Liver (tissue), 9 donors: Measurements from ENCODE around the gene SLAIN2. TPM values are rescaled to one million over a fixed set of nuclear protein-coding genes. Genes with fewer than 3 reads are reported as not detected.

ENCODE experiments used
- DNase-seq: peaks from one replicate; pipeline ENCODE4 v3.0.0-alpha.2; 2017; ENCODE audit warnings: low spot score
- H3K27ac ChIP-seq, 2 donors: one replicate each; pipeline ENCODE4 v1.7.0; 2013; ENCODE audit warnings: inconsistent platforms in 2 of 2, low read length in 2 of 2, control low read depth in 1 of 2, low read depth in 1 of 2, mild to moderate bottlenecking in 1 of 2
- H3K27me3 ChIP-seq, 4 donors: one replicate each; pipeline versions ENCODE4 v1.6.1 to v1.7.0; 2013; ENCODE audit warnings: low read length in 3 of 4, inconsistent platforms in 1 of 4, mild to moderate bottlenecking in 1 of 4, moderate library complexity in 1 of 4; ENCODE audit not compliant: control insufficient read depth in 4 of 4, insufficient read depth in 4 of 4
- H3K36me3 ChIP-seq, 4 donors: one replicate each; pipeline versions ENCODE4 v1.6.1 to v1.7.0; 2013; ENCODE audit warnings: low read length in 3 of 4, mild to moderate bottlenecking in 3 of 4, low read depth in 1 of 4, moderate library complexity in 1 of 4; ENCODE audit not compliant: control insufficient read depth in 4 of 4, insufficient read depth in 3 of 4
- H3K4me1 ChIP-seq, 4 donors: one replicate each; pipeline versions ENCODE4 v1.6.1 to v1.7.0; 2013; ENCODE audit warnings: low read length in 3 of 4, mild to moderate bottlenecking in 3 of 4, moderate library complexity in 1 of 4; ENCODE audit not compliant: control insufficient read depth in 4 of 4, insufficient read depth in 4 of 4
- H3K4me3 ChIP-seq, 3 donors: one replicate each; pipeline versions ENCODE4 v1.6.1 to v1.7.0; 2013; ENCODE audit warnings: low read length in 3 of 3, control low read depth in 1 of 3, low read depth in 1 of 3, mild to moderate bottlenecking in 1 of 3
- H3K9ac ChIP-seq, 2 donors: one replicate each; pipeline ENCODE4 v1.7.0; 2013; ENCODE audit warnings: low read length in 2 of 2, mild to moderate bottlenecking in 2 of 2, moderate library complexity in 2 of 2, control low read depth in 1 of 2, low read depth in 1 of 2
- H3K9me3 ChIP-seq, 4 donors: one replicate each; pipeline versions ENCODE4 v1.6.1 to v1.7.0; 2013; ENCODE audit warnings: low read length in 3 of 4; ENCODE audit not compliant: control insufficient read depth in 4 of 4
- ATF3 ChIP-seq: IDR thresholded peaks from 2 replicates; pipeline ENCODE4 v1.6.1; 2016; ENCODE audit warnings: antibody characterized with exemption
- CTCF ChIP-seq: fragments of 150-350 bp; IDR thresholded peaks from 2 replicates; pipeline ENCODE4 v1.5.1; 2017; ENCODE audit warnings: improper control_type of control experiment, low read depth, low read length; ENCODE audit not compliant: missing input control
- EGR1 ChIP-seq, 2 donors: IDR thresholded peaks; 2 replicates each; pipeline ENCODE4 v1.6.1; 2016 to 2018; ENCODE audit warnings: antibody characterized with exemption in 2 of 2, low read depth in 2 of 2
- FOXA1 ChIP-seq: IDR thresholded peaks from 2 replicates; pipeline ENCODE4 v1.6.1; 2016; ENCODE audit warnings: antibody characterized with exemption
- FOXA2 ChIP-seq: IDR thresholded peaks from 2 replicates; pipeline ENCODE4 v1.6.1; 2016; ENCODE audit warnings: antibody characterized with exemption
- GABPA ChIP-seq, 2 donors: IDR thresholded peaks in 1 of 2; conservative IDR thresholded peaks in 1 of 2; 2 replicates each; pipeline ENCODE4 v1.6.1; 2016; ENCODE audit warnings: antibody characterized with exemption in 2 of 2, mild to moderate bottlenecking in 1 of 2, moderate library complexity in 1 of 2
- HNF4A ChIP-seq, 2 donors: conservative IDR thresholded peaks; 2 replicates each; pipeline ENCODE4 v1.6.1; 2016; ENCODE audit warnings: antibody characterized with exemption in 2 of 2, mild to moderate bottlenecking in 2 of 2
- HNF4G ChIP-seq: IDR thresholded peaks from 2 replicates; pipeline ENCODE4 v1.6.1; 2016; ENCODE audit warnings: antibody characterized with exemption
- JUND ChIP-seq, 2 donors: IDR thresholded peaks; 2 replicates each; pipeline ENCODE4 v1.6.1; 2016; ENCODE audit warnings: antibody characterized with exemption in 2 of 2
- MAX ChIP-seq: IDR thresholded peaks from 2 replicates; pipeline ENCODE4 v1.6.1; 2016; ENCODE audit warnings: antibody characterized with exemption
- NR2F2 ChIP-seq: IDR thresholded peaks from 2 replicates; pipeline ENCODE4 v1.6.1; 2016; ENCODE audit warnings: antibody characterized with exemption
- RAD21 ChIP-seq, 2 donors: IDR thresholded peaks; 2 replicates each; pipeline ENCODE4 v1.6.1; 2016; ENCODE audit warnings: antibody characterized with exemption in 2 of 2, mild to moderate bottlenecking in 2 of 2
- REST ChIP-seq: IDR thresholded peaks from 2 replicates; pipeline ENCODE4 v1.6.1; 2016; ENCODE audit warnings: antibody characterized with exemption, mild to moderate bottlenecking
- RXRA ChIP-seq, 2 donors: IDR thresholded peaks; 2 replicates each; pipeline ENCODE4 v1.6.1; 2017 to 2018; ENCODE audit warnings: antibody characterized with exemption in 2 of 2, mild to moderate bottlenecking in 1 of 2
- SP1 ChIP-seq: IDR thresholded peaks from 2 replicates; pipeline ENCODE4 v1.6.1; 2018; ENCODE audit warnings: antibody characterized with exemption, mild to moderate bottlenecking
- TAF1 ChIP-seq: conservative IDR thresholded peaks from 2 replicates; pipeline ENCODE4 v1.6.1; 2016; ENCODE audit warnings: antibody characterized with exemption, mild to moderate bottlenecking
- YY1 ChIP-seq: IDR thresholded peaks from 2 replicates; pipeline ENCODE4 v1.6.1; 2016; ENCODE audit warnings: antibody characterized with exemption, mild to moderate bottlenecking
- ZBTB33 ChIP-seq: IDR thresholded peaks from 2 replicates; pipeline ENCODE4 v1.6.1; 2016; ENCODE audit warnings: antibody characterized with exemption
- WGBS: extraction: QIAGEN DNeasy Blood & Tissue Kit; methylation state at CpG from one replicate; pipeline ENCODE4 v1.1.7; 2013; 5-methylcytosine and 5-hydroxymethylcytosine counted together
- polyA plus RNA-seq, 2 donors: library from polyadenylated mRNA; stranded (reverse) in 1 of 2; unstranded in 1 of 2; fragments of 200-250 nt in 1 of 2; fragments of >200 nt in 1 of 2; fragmentation: Nextera tagmentation in 1 of 2; extraction: Ambion mirVana in 1 of 2; gene quantifications; one replicate each; pipeline versions ENCODE4 v1.2.1 to v1.2.3, GENCODE V29; 2013 to 2015
- total RNA-seq, 2 donors: library from RNA; depleted of rRNA; stranded (reverse); fragments of >200 nt; gene quantifications; one replicate each; pipeline ENCODE4 v1.2.3, GENCODE V29; 2014
- donor health status: healthy.
- donor health status: healthy.
- donor health status: healthy.
- donor health status: healthy.
- donor health status: healthy.

Gene SLAIN2
- total and polyA plus RNA-seq, 4 donors = 12.1 to 32.5 (median 16.6) TPM

GRCh38 chr4:48388525-48389154 lies 47.3 kb downstream of the SLAIN2 start:
- no peak for DNase-seq
- Histone ChIP-seq H3K36me3 (peaks cover 3 to 14% (median 10%) of the 10 kb centered on the region in 4 donors), H3K4me1 (no peaks in the 10 kb centered on the region), H3K9me3 (no peaks in the 10 kb centered on the region), H3K27me3 (no peaks in the 10 kb centered on the region), H3K27ac (no peak overlapping the region), H3K4me3 (no peak overlapping the region), H3K9ac (no peak overlapping the region)
- WGBS = 85% methylated on average over 2 of the region's 2 CpGs
- TF ChIP-seq ZBTB33 = no peak
- TF ChIP-seq GABPA (IDR thresholded peaks at IDR 0.05 in 1 of 2, conservative IDR thresholded peaks at IDR 0.05 in 1 of 2) = no peak
- TF ChIP-seq SP1 = no peak
- no peak for TF ChIP-seq RAD21 (IDR thresholded peaks at IDR 0.05)
- no peak for TF ChIP-seq FOXA2
- no peak for TF ChIP-seq REST
- no peak for TF ChIP-seq TAF1
- no peak for TF ChIP-seq HNF4A (conservative IDR thresholded peaks at IDR 0.05)
- TF ChIP-seq ATF3 = no peak
- no peak for TF ChIP-seq HNF4G
- TF ChIP-seq EGR1 (IDR thresholded peaks at IDR 0.05; ENCODE audit: low read depth in 2 of 2) = no peak
- no peak for TF ChIP-seq FOXA1
- no peak for TF ChIP-seq RXRA (IDR thresholded peaks at IDR 0.05)
- TF ChIP-seq YY1 = no peak
- no peak for TF ChIP-seq NR2F2
- no peak for TF ChIP-seq MAX
- TF ChIP-seq JUND (IDR thresholded peaks at IDR 0.05) = no peak
- TF ChIP-seq CTCF = no peak
